Calu3 (cell line): ENCODE data around the gene AKAP5. TPM values are rescaled to one million over a fixed set of nuclear protein-coding genes. Genes with fewer than 3 reads are reported as not detected.

ENCODE experiments used
- total RNA-seq: library from RNA; stranded (reverse); gene quantifications from 2 replicates; pipeline ENCODE4 v1.2.3, GENCODE V29; 2022

The AKAP5 gene
- total RNA-seq, 1 experiment from 2014 or later: 1.7 TPM

Other genes starting within 250 kb of the AKAP5 start
- 0.12 TPM in 1 of 2 replicates, not detected in the other for gene ESR2, start 171.1 kb upstream of the AKAP5 start, total RNA-seq
- gene MTHFD1, start 77.1 kb upstream of the AKAP5 start, total RNA-seq: 155 and 164 TPM in 2 replicates
- 10.4 and 11.3 TPM in 2 replicates for gene ZBTB25, start 38.3 kb downstream of the AKAP5 start, total RNA-seq
- 28.1 and 29.4 TPM in 2 replicates for gene ZBTB1, start 39.3 kb downstream of the AKAP5 start, total RNA-seq
- 3.6 and 4.1 TPM in 2 replicates for gene HSPA2, start 75.2 kb downstream of the AKAP5 start, total RNA-seq
- gene PPP1R36, start 84.5 kb downstream of the AKAP5 start, total RNA-seq: 0.40 TPM in 1 of 2 replicates, not detected in the other
- gene PLEKHG3, start 238.9 kb downstream of the AKAP5 start, total RNA-seq: 39.0 and 53.6 TPM in 2 replicates